H9 (cell line): ENCODE results near the gene IFT80. TPM values are rescaled to one million over a fixed set of nuclear protein-coding genes. Genes with fewer than 3 reads are reported as not detected.

Experiments used
- DNase-seq: peaks from one replicate; pipeline ENCODE4 v3.0.0-alpha.2; 2017
- H2AFZ ChIP-seq: one replicate; pipeline ENCODE4 v1.6.1; 2013; ENCODE audit warnings: mild to moderate bottlenecking, low read length, control low read depth, moderate library complexity
- H2AK5ac ChIP-seq: 2 replicates; pipeline ENCODE4 v1.6.1; 2013; ENCODE audit warnings: low read length, control low read depth, mixed read lengths; ENCODE audit not compliant: insufficient read length
- H2BK120ac ChIP-seq: one replicate; pipeline ENCODE4 v1.6.1; 2013; ENCODE audit warnings: low read depth, mild to moderate bottlenecking, low read length, control low read depth, inconsistent platforms; ENCODE audit not compliant: poor library complexity, severe bottlenecking
- H2BK12ac ChIP-seq: 2 replicates; pipeline ENCODE4 v1.6.1; 2013; ENCODE audit warnings: low read length, control low read depth, mixed read lengths, low read depth; ENCODE audit not compliant: insufficient read length
- H2BK15ac ChIP-seq: 2 replicates; pipeline ENCODE4 v1.6.1; 2013; ENCODE audit warnings: low read depth, low read length, control low read depth
- H2BK20ac ChIP-seq: one replicate; pipeline ENCODE4 v1.6.1; 2013; ENCODE audit warnings: low read depth, mild to moderate bottlenecking, low read length, control low read depth, inconsistent platforms; ENCODE audit not compliant: poor library complexity, severe bottlenecking
- H2BK5ac ChIP-seq: 2 replicates; pipeline ENCODE4 v1.6.1; 2013; ENCODE audit warnings: low read length, control low read depth, mixed read lengths; ENCODE audit not compliant: insufficient read length
- H3K14ac ChIP-seq: 2 replicates; pipeline ENCODE4 v1.6.1; 2013; ENCODE audit warnings: low read length, control low read depth; ENCODE audit not compliant: insufficient read depth
- H3K18ac ChIP-seq: 2 replicates; pipeline ENCODE4 v1.6.1; 2013; ENCODE audit warnings: low read depth, mild to moderate bottlenecking, mixed read lengths, low read length, control low read depth; ENCODE audit not compliant: insufficient read length
- H3K23ac ChIP-seq: 2 replicates; pipeline ENCODE4 v1.6.1; 2013; ENCODE audit warnings: low read length, control low read depth, mixed read lengths, low read depth; ENCODE audit not compliant: insufficient read length
- H3K23me2 ChIP-seq: 2 replicates; pipeline ENCODE4 v1.6.1; 2013; ENCODE audit warnings: low read depth, mild to moderate bottlenecking, mixed read lengths, low read length, control low read depth; ENCODE audit not compliant: insufficient read length, poor library complexity, severe bottlenecking
- H3K27ac ChIP-seq: 2 replicates; pipeline ENCODE4 v1.5.1; 2013; ENCODE audit warnings: low read length, control low read depth, mixed read lengths, low read depth; ENCODE audit not compliant: insufficient read length
- H3K27me3 ChIP-seq: 2 replicates; pipeline ENCODE4 v1.6.1; 2013; ENCODE audit warnings: low read length, control low read depth, inconsistent platforms; ENCODE audit not compliant: insufficient read depth
- H3K4ac ChIP-seq: 2 replicates; pipeline ENCODE4 v1.6.1; 2013; ENCODE audit warnings: low read depth, mild to moderate bottlenecking, control low read depth, inconsistent platforms, low read length, moderate library complexity
- H3K4me1 ChIP-seq: 2 replicates; pipeline ENCODE4 v1.6.1; 2013; ENCODE audit warnings: low read length, control low read depth, inconsistent platforms; ENCODE audit not compliant: insufficient read depth
- H3K4me2 ChIP-seq: 2 replicates; pipeline ENCODE4 v1.6.1; 2013; ENCODE audit warnings: low read length, control low read depth, mixed read lengths; ENCODE audit not compliant: insufficient read length, insufficient read depth
- H3K56ac ChIP-seq: 2 replicates; pipeline ENCODE4 v1.6.1; 2013; ENCODE audit warnings: low read depth, mild to moderate bottlenecking, mixed read lengths, low read length, control low read depth; ENCODE audit not compliant: insufficient read length
- H3K79me1 ChIP-seq: 2 replicates; pipeline ENCODE4 v1.6.1; 2013; ENCODE audit warnings: low read depth, mild to moderate bottlenecking, moderate library complexity, low read length, control low read depth, inconsistent platforms; ENCODE audit not compliant: insufficient read depth, poor library complexity, severe bottlenecking
- H3K79me2 ChIP-seq: 2 replicates; pipeline ENCODE4 v1.6.1; 2013; ENCODE audit warnings: low read length, control low read depth, inconsistent platforms; ENCODE audit not compliant: insufficient read depth
- H3K9ac ChIP-seq: 2 replicates; pipeline ENCODE4 v1.6.1; 2013; ENCODE audit warnings: low read length, control low read depth, mixed read lengths; ENCODE audit not compliant: insufficient read length; ENCODE audit errors: extremely low read depth
- H3K9me3 ChIP-seq: one replicate; pipeline ENCODE4 v1.6.1; 2013; ENCODE audit warnings: low read depth, low read length, inconsistent platforms; ENCODE audit not compliant: control insufficient read depth
- H3T11ph ChIP-seq: one replicate; pipeline ENCODE4 v1.6.1; 2013; ENCODE audit warnings: mild to moderate bottlenecking, low read length, control low read depth, inconsistent platforms
- H4K20me1 ChIP-seq: one replicate; pipeline ENCODE4 v1.6.1; 2013; ENCODE audit not compliant: control insufficient read depth, insufficient read length, insufficient read depth
- H4K5ac ChIP-seq: 2 replicates; pipeline ENCODE4 v1.6.1; 2013; ENCODE audit warnings: low read depth, mild to moderate bottlenecking, mixed read lengths, low read length, control low read depth; ENCODE audit not compliant: insufficient read length
- H4K8ac ChIP-seq: replicated peaks from 2 replicates; pipeline ENCODE4 v1.6.1; 2013; ENCODE audit warnings: low read length, control low read depth, mixed read lengths, low read depth; ENCODE audit not compliant: insufficient read length
- H4K91ac ChIP-seq: 2 replicates; pipeline ENCODE4 v1.6.1; 2013; ENCODE audit warnings: low read depth, mild to moderate bottlenecking, moderate library complexity, mixed read lengths, low read length, control low read depth; ENCODE audit not compliant: insufficient read length
- H3K27ac Mint-ChIP-seq, 3 experiments: 2 replicates in 2 of 3; 3 replicates in 1 of 3; pipeline ENCODE4 v1.8.0; 2020 to 2021; ENCODE audit warnings: mixed read lengths in 3 of 3, mild to moderate bottlenecking in 1 of 3, moderate library complexity in 1 of 3
- H3K27me3 Mint-ChIP-seq: 2 replicates; pipeline ENCODE4 v1.8.0; 2021; ENCODE audit warnings: low read depth, mild to moderate bottlenecking, moderate library complexity, mixed read lengths
- H3K36me3 Mint-ChIP-seq, 3 experiments: 2 replicates in 2 of 3; 3 replicates in 1 of 3; pipeline ENCODE4 v1.8.0; 2020 to 2021; ENCODE audit warnings: low read depth in 3 of 3, mixed read lengths in 3 of 3; ENCODE audit not compliant: insufficient read depth in 1 of 3
- H3K4me1 Mint-ChIP-seq, 2 experiments: 2 replicates each; pipeline ENCODE4 v1.8.0; 2020; ENCODE audit warnings: mixed read lengths in 2 of 2
- H3K4me3 Mint-ChIP-seq, 2 experiments: 2 replicates in 1 of 2; 3 replicates in 1 of 2; pipeline ENCODE4 v1.8.0; 2020 to 2021; ENCODE audit warnings: mild to moderate bottlenecking in 2 of 2, mixed read lengths in 2 of 2, moderate library complexity in 1 of 2
- H3K9me3 Mint-ChIP-seq, 2 experiments: 2 replicates in 1 of 2; 3 replicates in 1 of 2; pipeline ENCODE4 v1.8.0; 2020; ENCODE audit warnings: mild to moderate bottlenecking in 2 of 2, mixed read lengths in 2 of 2, moderate library complexity in 1 of 2
- CTCF ChIP-seq: fragments of 200-600 bp; sonication (generic); conservative IDR thresholded peaks from 3 replicates; pipeline ENCODE4 v1.8.0; 2021; ENCODE audit warnings: antibody characterized with exemption, mild to moderate bottlenecking
- WGBS: extraction: QIAGEN DNeasy Blood & Tissue Kit; methylation state at CpG from one replicate; pipeline ENCODE4 v1.1.7; 2013; ENCODE audit warnings: missing lambda C conversion rate, low lambda C conversion rate, mixed read lengths; ENCODE audit not compliant: insufficient read length; ENCODE audit errors: extremely low coverage; 5-methylcytosine and 5-hydroxymethylcytosine counted together
- total RNA-seq: library from RNA; stranded (reverse); gene quantifications from 2 replicates; pipeline ENCODE4 v1.2.1, GENCODE V29; 2021

IFT80 gene
- total RNA-seq, 1 experiment from 2014 or later = 29.0 TPM

DNA sequence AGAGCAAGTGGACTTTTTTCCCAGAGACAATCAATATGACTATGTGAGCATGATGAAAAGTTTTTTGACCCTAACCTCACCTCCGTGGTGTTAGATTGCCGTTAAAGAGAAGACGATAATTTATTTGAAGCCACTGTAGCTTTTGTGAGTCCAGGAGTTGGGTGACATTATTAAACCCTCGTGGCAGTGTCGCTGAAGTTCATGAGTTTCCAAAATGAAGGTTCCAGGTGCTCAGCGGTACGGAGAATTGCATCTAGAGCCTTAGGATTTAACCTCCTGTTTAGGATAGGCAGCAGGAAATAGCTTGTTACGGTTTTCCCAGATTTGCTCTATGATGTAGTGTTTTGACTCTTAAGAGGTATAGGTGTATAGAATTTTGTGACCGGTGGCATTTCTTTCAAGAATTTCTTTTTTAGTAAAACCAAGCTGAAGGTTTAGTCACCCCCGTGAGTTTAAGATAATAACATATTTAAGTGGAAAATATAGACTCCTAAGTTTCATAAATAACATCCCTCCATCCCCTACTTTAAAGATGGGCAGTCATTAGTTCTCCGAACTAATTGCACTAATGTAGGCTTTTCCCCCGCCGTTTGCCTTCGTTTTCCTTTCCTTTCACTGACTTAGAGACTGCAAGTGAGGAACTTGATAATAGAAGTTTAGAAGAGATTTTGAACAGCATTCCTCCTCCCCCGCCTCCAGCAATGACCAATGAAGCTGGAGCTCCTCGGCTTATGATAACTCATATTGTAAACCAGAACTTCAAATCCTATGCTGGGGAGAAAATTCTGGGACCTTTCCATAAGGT lies 2.5 kb upstream of the IFT80 start:
- Histone ChIP-seq H3K23ac (no peak overlapping the region), H3K79me1 (no peaks in the 10 kb centered on the region), H3K14ac (no peak overlapping the region), H3K18ac (no peak overlapping the region), H2AK5ac (no peak overlapping the region), H3K4me2 (peak overlapping the region; percentile 95), H4K5ac (no peak overlapping the region), H3K79me2 (peaks cover 32% of the 10 kb centered on the region; the same call in 1 of the 2 replicates), H3K27ac (no peak overlapping the region), H3K23me2 (peaks cover 10% of the 10 kb centered on the region), H4K20me1 (no peaks in the 10 kb centered on the region), H2BK15ac (no peak overlapping the region), H4K91ac (no peak overlapping the region), H4K8ac (no peak overlapping the region), H2AFZ (no peak overlapping the region), H3K9ac (peak overlapping the region; percentile 90), H3K27me3 (no peaks in the 10 kb centered on the region), H3K56ac (no peak overlapping the region), H3K9me3 (no peaks in the 10 kb centered on the region), H3K4me1 (no peaks in the 10 kb centered on the region), H3T11ph (no peak overlapping the region), H2BK120ac (no peak overlapping the region), H2BK5ac (no peak overlapping the region), H2BK20ac (no peak overlapping the region), H3K4ac (no peak overlapping the region), H2BK12ac (no peak overlapping the region)
- TF ChIP-seq CTCF = no peak
- Mint-ChIP-seq H3K4me3 (peak overlapping the region; percentile 94 to 98), H3K36me3 (peaks cover 23 to 42% (median 38%) of the 10 kb centered on the region in 3 experiments), H3K4me1 (peaks cover 34 to 39% of the 10 kb centered on the region in 2 experiments), H3K27ac (peak overlapping the region; percentile 82 to 95 (median 83); a peak in 5 of 7 replicates), H3K9me3 (peaks cover 0 to 4% of the 10 kb centered on the region in 2 experiments; a peak in 1 of 5 replicates), H3K27me3 (peaks cover 3% of the 10 kb centered on the region; the same call in 1 of the 2 replicates)
- DNase-seq = no peak
- WGBS = no CpG with 5 or more reads among the region's 16 CpGs
